Small intestine (tissue), 7 donors: ENCODE data around the gene ST8SIA6. TPM values are rescaled to one million over a fixed set of nuclear protein-coding genes. Genes with fewer than 3 reads are reported as not detected.
A peak's percentile ranks its signal among the peaks of the same experiment; 100 is the strongest.

Source experiments
- DNase-seq, 2 donors: peaks; one replicate each; pipeline versions ENCODE4 v3.0.0 to v3.0.0-alpha.2; 2013
- FAIRE-seq: peaks from 2 replicates; lab custom pipeline; 2012; peaks lifted over from hg19 to GRCh38; lab: Jason Lieb, UNC
- H3K27ac ChIP-seq, 3 donors: one replicate each; pipeline ENCODE4 v1.5.1; 2013; ENCODE audit warnings: low read length in 2 of 3, mild to moderate bottlenecking in 2 of 3, control low read depth in 1 of 3, inconsistent platforms in 1 of 3, low read depth in 1 of 3, moderate library complexity in 1 of 3
- H3K27me3 ChIP-seq, 3 donors: one replicate each; pipeline ENCODE4 v1.6.1; 2013; ENCODE audit warnings: low read length in 3 of 3, inconsistent platforms in 1 of 3; ENCODE audit not compliant: control insufficient read depth in 3 of 3, insufficient read depth in 3 of 3
- H3K36me3 ChIP-seq, 3 donors: one replicate each; pipeline ENCODE4 v1.6.1; 2013; ENCODE audit warnings: low read length in 3 of 3, inconsistent platforms in 1 of 3, low read depth in 1 of 3, mild to moderate bottlenecking in 1 of 3, moderate library complexity in 1 of 3; ENCODE audit not compliant: control insufficient read depth in 3 of 3, insufficient read depth in 2 of 3
- H3K4me1 ChIP-seq, 3 donors: one replicate each; pipeline ENCODE4 v1.6.1; 2013; ENCODE audit warnings: low read length in 2 of 3, inconsistent platforms in 1 of 3, low read depth in 1 of 3, mild to moderate bottlenecking in 1 of 3, moderate library complexity in 1 of 3; ENCODE audit not compliant: control insufficient read depth in 3 of 3, insufficient read depth in 2 of 3
- H3K4me3 ChIP-seq, 3 donors: one replicate each; pipeline ENCODE4 v1.5.1; 2013; ENCODE audit warnings: low read length in 3 of 3, control low read depth in 1 of 3, inconsistent platforms in 1 of 3, low read depth in 1 of 3, mild to moderate bottlenecking in 1 of 3, moderate library complexity in 1 of 3
- H3K9me3 ChIP-seq, 2 donors: one replicate each; pipeline ENCODE4 v1.6.1; 2013; ENCODE audit warnings: low read depth in 1 of 2, low read length in 1 of 2; ENCODE audit not compliant: control insufficient read depth in 2 of 2, insufficient read depth in 1 of 2
- WGBS, 3 donors: extraction: QIAGEN DNeasy Blood & Tissue Kit; methylation state at CpG; one replicate each; pipeline ENCODE4 v1.1.7; 2013; 5-methylcytosine and 5-hydroxymethylcytosine counted together
- polyA plus RNA-seq, 4 donors: library from polyadenylated mRNA; stranded (reverse) in 3 of 4; unstranded in 1 of 4; fragments of 200-250 nt in 3 of 4; fragments of 120-200 nt in 1 of 4; gene quantifications; one replicate each; pipeline versions ENCODE4 v1.2.1 to v1.2.3, GENCODE V29; 2013
- donor health status: healthy with polysubstance abuse.
- donor health status: control.
- donor health status: control.
- donor health status: Bipolar disorder and iron deficiency.
- donor health status: healthy.

The ST8SIA6 gene
- polyA plus RNA-seq, 4 donors, result 0.15 to 1.5 TPM; not detected in 2

- Histone ChIP-seq H3K9me3 (no peaks in the 10 kb centered on the region), H3K27me3 (no peaks in the 10 kb centered on the region), H3K4me1 (no peaks in the 10 kb centered on the region), H3K27ac (no peak overlapping the region), H3K4me3 (no peak overlapping the region), H3K36me3 (no peaks in the 10 kb centered on the region)
- no peak for DNase-seq
- no peak for FAIRE-seq
- 58 to 83% (median 59%) methylated on average over 1 of the region's 1 CpG for WGBS, 3 donors
Measured at GRCh38 chr10:17316488-17317170, 137.8 kb downstream of the ST8SIA6 start.

GRCh38 chr10:17309435-17309834 lies 145.0 kb downstream of the ST8SIA6 start:
- H3K4me3 ChIP-seq, result no peak overlapping the region
- WGBS, 3 donors, result 78 to 79% (median 79%) methylated on average over 2 of the region's 2 CpGs
- no peak overlapping the region for H3K27ac ChIP-seq
- no peaks in the 10 kb centered on the region for H3K27me3 ChIP-seq
- no peaks in the 10 kb centered on the region for H3K36me3 ChIP-seq
- no peaks in the 10 kb centered on the region for H3K4me1 ChIP-seq
- FAIRE-seq (no peak), DNase-seq (no peak)
- H3K9me3 ChIP-seq, result peaks cover 0 to 2% of the 10 kb centered on the region in 2 donors

GRCh38 chr10:17307123-17307522 lies 147.3 kb downstream of the ST8SIA6 start:
- H3K27me3 ChIP-seq, result no peaks in the 10 kb centered on the region
- 69 to 79% (median 72%) methylated on average over 3 of the region's 3 CpGs for WGBS, 3 donors
- no peak overlapping the region for H3K4me3 ChIP-seq
- no peaks in the 10 kb centered on the region for H3K4me1 ChIP-seq
- no peak for FAIRE-seq
- H3K36me3 ChIP-seq, result no peaks in the 10 kb centered on the region
- peaks cover 0 to 2% of the 10 kb centered on the region in 2 donors for H3K9me3 ChIP-seq
- DNase-seq, result no peak
- H3K27ac ChIP-seq, result no peak overlapping the region

GRCh38 chr10:17292375-17292774 lies 162.0 kb downstream of the ST8SIA6 start:
- Histone ChIP-seq H3K27me3 (peaks cover 0 to 4% (median 2%) of the 10 kb centered on the region in 3 donors), H3K9me3 (no peaks in the 10 kb centered on the region), H3K4me3 (no peak overlapping the region), H3K36me3 (no peaks in the 10 kb centered on the region), H3K27ac (no peak overlapping the region), H3K4me1 (no peaks in the 10 kb centered on the region)
- WGBS, 3 donors, result 69 to 94% (median 72%) methylated on average over 4 of the region's 4 CpGs
- DNase-seq (no peak), FAIRE-seq (no peak)

- WGBS, 3 donors, result 11 to 40% (median 11%) methylated on average over 6 of the region's 6 CpGs
- Histone ChIP-seq H3K4me1 (no peaks in the 10 kb centered on the region), H3K36me3 (no peaks in the 10 kb centered on the region), H3K27me3 (peaks cover 0 to 4% (median 2%) of the 10 kb centered on the region in 3 donors), H3K4me3 (no peak overlapping the region), H3K27ac (no peak overlapping the region), H3K9me3 (no peaks in the 10 kb centered on the region)
- DNase-seq, result peak; percentile 24 to 25
- no peak for FAIRE-seq
Measured at GRCh38 chr10:17290226-17290625, 164.2 kb downstream of the ST8SIA6 start.

GRCh38 chr10:17289763-17290162 lies 164.6 kb downstream of the ST8SIA6 start:
- no peak for FAIRE-seq
- WGBS, 3 donors, result 71 to 88% (median 76%) methylated on average over 12 of the region's 12 CpGs

GRCh38 chr10:17286562-17287550 lies 167.5 kb downstream of the ST8SIA6 start:
- DNase-seq, result no peak
- Histone ChIP-seq H3K36me3 (no peaks in the 10 kb centered on the region), H3K9me3 (peaks cover 0 to 14% of the 10 kb centered on the region in 2 donors), H3K27me3 (peaks cover 0 to 4% (median 2%) of the 10 kb centered on the region in 3 donors), H3K27ac (no peak overlapping the region), H3K4me3 (no peak overlapping the region), H3K4me1 (no peaks in the 10 kb centered on the region)
- WGBS, 3 donors, result 57 to 64% (median 63%) methylated on average over 10 of the region's 10 CpGs
- no peak for FAIRE-seq

More at GRCh38 chr10:17289763-17290162, 164.6 kb downstream of the ST8SIA6 start:
- Histone ChIP-seq H3K4me3 (no peak overlapping the region), H3K27ac (no peak overlapping the region), H3K27me3 (peaks cover 0 to 4% (median 2%) of the 10 kb centered on the region in 3 donors), H3K36me3 (no peaks in the 10 kb centered on the region), H3K4me1 (no peaks in the 10 kb centered on the region), H3K9me3 (no peaks in the 10 kb centered on the region)
- DNase-seq, result no peak

- Histone ChIP-seq H3K36me3 (no peaks in the 10 kb centered on the region), H3K4me1 (no peaks in the 10 kb centered on the region), H3K9me3 (peaks cover 0 to 26% of the 10 kb centered on the region in 2 donors), H3K27ac (no peak overlapping the region), H3K27me3 (no peaks in the 10 kb centered on the region), H3K4me3 (no peak overlapping the region)
- FAIRE-seq (no peak), DNase-seq (no peak)
- 80 to 82% (median 82%) methylated on average over 3 of the region's 3 CpGs for WGBS, 3 donors
Measured at GRCh38 chr10:17282311-17282710, 172.1 kb downstream of the ST8SIA6 start.
